Naive thymus-derived CD4-positive, alpha-beta T cell (primary cell): ENCODE measurements around the gene BCR. TPM values are rescaled to one million over a fixed set of nuclear protein-coding genes. Genes with fewer than 3 reads are reported as not detected.

ENCODE experiments used
- ATAC-seq: fragments of 150-1000 bp; cut with Tn5 transposase; 2 replicates; pipeline ENCODE4 v1.10.0; 2021; ENCODE audit warnings: mild to moderate bottlenecking, moderate library complexity
- CTCF ChIA-PET: fragments of 350-600 bp; sonication (Branson Sonifier 250); formaldehyde crosslinking; loops from one replicate; lab custom pipeline; 2021; ENCODE audit warnings: antibody characterized with exemption; lab: Charles Lee
- POLR2A ChIA-PET: fragments of 350-600 bp; sonication (Branson Sonifier 250); formaldehyde crosslinking; loops from one replicate; lab custom pipeline; 2021; ENCODE audit warnings: antibody characterized with exemption, inconsistent platforms; lab: Charles Lee
- DNase-seq, 9 donors: peaks; one replicate each; pipeline versions ENCODE4 v3.0.0 to v3.0.0-alpha.2; 2020 to 2022; ENCODE audit warnings: mixed read lengths in 1 of 9
- H3K27ac ChIP-seq: one replicate; pipeline ENCODE4 v1.7.0; 2013; ENCODE audit warnings: mild to moderate bottlenecking, low read depth, low read length, moderate library complexity
- H3K27me3 ChIP-seq, 2 donors: one replicate each; pipeline ENCODE4 v1.7.0; 2013; ENCODE audit warnings: low read length in 2 of 2, mild to moderate bottlenecking in 2 of 2, moderate library complexity in 2 of 2; ENCODE audit not compliant: control insufficient read depth in 2 of 2, insufficient read depth in 2 of 2
- H3K36me3 ChIP-seq, 3 experiments: 1 replicate in 2 of 3; 2 replicates in 1 of 3; pipeline ENCODE4 v1.7.0; 2013; ENCODE audit warnings: low read length in 3 of 3, mild to moderate bottlenecking in 3 of 3, moderate library complexity in 1 of 3; ENCODE audit not compliant: insufficient read depth in 3 of 3, control insufficient read depth in 2 of 3
- H3K4me1 ChIP-seq, 2 donors: one replicate each; pipeline ENCODE4 v1.7.0; 2013; ENCODE audit warnings: low read length in 2 of 2, mild to moderate bottlenecking in 2 of 2, moderate library complexity in 1 of 2; ENCODE audit not compliant: control insufficient read depth in 2 of 2, insufficient read depth in 2 of 2
- H3K4me3 ChIP-seq: 2 replicates; pipeline ENCODE4 v1.7.0; 2013; ENCODE audit warnings: mild to moderate bottlenecking, low read length
- H3K9me3 ChIP-seq, 3 experiments: 1 replicate in 2 of 3; 2 replicates in 1 of 3; pipeline ENCODE4 v1.7.0; 2013; ENCODE audit warnings: low read length in 3 of 3; ENCODE audit not compliant: control insufficient read depth in 2 of 3
- H3K27ac Mint-ChIP-seq, 9 donors: one replicate each; pipeline ENCODE4 v1.8.0; 2020 to 2022; ENCODE audit warnings: mixed read lengths in 9 of 9, mild to moderate bottlenecking in 8 of 9, moderate library complexity in 5 of 9, inconsistent platforms in 2 of 9
- H3K27me3 Mint-ChIP-seq, 5 donors: one replicate each; pipeline ENCODE4 v1.8.0; 2021 to 2022; ENCODE audit warnings: mixed read lengths in 5 of 5, mild to moderate bottlenecking in 1 of 5
- H3K36me3 Mint-ChIP-seq, 5 donors: one replicate each; pipeline ENCODE4 v1.8.0; 2020 to 2022; ENCODE audit warnings: mixed read lengths in 5 of 5, mild to moderate bottlenecking in 3 of 5, inconsistent platforms in 1 of 5
- H3K4me1 Mint-ChIP-seq, 7 donors: one replicate each; pipeline ENCODE4 v1.8.0; 2020 to 2022; ENCODE audit warnings: mixed read lengths in 7 of 7, mild to moderate bottlenecking in 3 of 7, inconsistent platforms in 1 of 7
- H3K4me3 Mint-ChIP-seq, 10 donors: one replicate each; pipeline ENCODE4 v1.8.0; 2020 to 2022; ENCODE audit warnings: mild to moderate bottlenecking in 10 of 10, mixed read lengths in 10 of 10, moderate library complexity in 6 of 10, inconsistent platforms in 2 of 10
- H3K9me3 Mint-ChIP-seq, 11 donors: one replicate each; pipeline ENCODE4 v1.8.0; 2020 to 2022; ENCODE audit warnings: mixed read lengths in 11 of 11, mild to moderate bottlenecking in 4 of 11, inconsistent platforms in 1 of 11, moderate library complexity in 1 of 11
- intact Hi-C, 2 donors: fragments of 100-400 bp; cut with micrococcal nuclease; formaldehyde crosslinking; loops; one replicate each; pipeline ENCODE4 v1.15.1; 2023
- polyA plus RNA-seq, 2 donors: library from polyadenylated mRNA; unstranded; fragments of 300-500 nt; fragmentation: Illumina TruSeq; gene quantifications; one replicate each; pipeline ENCODE4 v1.2.3, GENCODE V29; 2021
- total RNA-seq, 6 experiments: library from RNA in 5 of 6; stranded (reverse) in 5 of 6; gene quantifications; 1 replicate in 5 of 6; 2 replicates in 1 of 6; pipeline ENCODE4 v1.2.3 and lab custom pipeline; 2021 to 2026

The BCR gene
- total and polyA plus RNA-seq, 7 experiments from 2014 or later = 6.1 to 103 (median 83.8) TPM

DNA sequence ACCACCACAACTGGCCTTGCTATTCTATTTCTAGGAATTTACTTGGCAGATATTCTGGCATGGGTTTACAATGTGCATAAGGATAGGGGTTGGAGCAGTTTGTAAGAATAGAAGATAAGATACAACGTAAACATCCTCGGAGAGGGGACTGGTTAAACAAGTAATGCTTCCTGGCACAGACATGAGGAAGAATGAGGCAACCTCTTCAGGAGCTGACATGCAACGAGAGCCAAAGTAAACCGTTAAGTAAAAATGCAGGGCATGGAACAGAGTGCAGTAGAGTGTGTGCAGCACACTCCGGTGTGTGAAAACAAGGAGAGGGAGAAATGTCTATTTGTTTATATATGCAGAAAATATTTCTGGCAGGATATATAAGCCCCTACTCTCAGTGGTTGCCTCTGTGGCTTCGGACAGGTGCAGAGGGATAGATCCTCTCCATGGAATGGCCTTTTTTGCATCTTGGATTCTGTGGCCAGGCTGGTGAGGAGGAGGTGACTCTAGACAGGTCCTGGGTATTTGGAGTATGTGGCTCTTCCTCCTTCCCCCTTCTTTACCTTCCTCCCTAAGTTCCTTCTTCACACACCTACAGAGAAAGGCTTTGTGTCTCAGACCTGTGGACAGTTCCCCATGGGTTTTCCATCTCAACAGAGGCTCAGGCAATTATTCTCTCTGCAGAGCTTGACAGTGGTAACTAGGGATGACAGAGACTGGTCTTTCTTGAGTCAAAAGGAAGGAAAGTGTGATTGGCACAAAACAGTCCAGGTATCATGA, 32.5 kb upstream of the BCR start:
- intact Hi-C loops = loop anchor here in 1 of 2 donors (2.0 kb wide), 1 partner anchor 27 kb away; no protein-coding TSS in a partner anchor
- H3K4me1 ChIP-seq = peaks cover 17 to 25% of the 10 kb centered on the region in 2 donors
- ATAC-seq (no peak), DNase-seq (no peak)
- no peaks in the 10 kb centered on the region for H3K36me3 ChIP-seq
- H3K27ac Mint-ChIP-seq = peak overlapping the region in 7 of 9 donors; percentile 4 to 96 (median 58)
- ChIA-PET POLR2A (no interaction called here), CTCF (interaction anchor here (1.2 kb wide), 1 partner anchor 91 kb away, joined by 3 read pairs; no protein-coding TSS in a partner anchor)
- no peak overlapping the region for H3K4me3 ChIP-seq
- H3K4me3 Mint-ChIP-seq = no peak overlapping the region
- H3K27me3 Mint-ChIP-seq = peaks cover 0 to 20% (median 0%) of the 10 kb centered on the region in 5 donors
- H3K9me3 Mint-ChIP-seq = peaks cover 0 to 2% (median 0%) of the 10 kb centered on the region in 11 donors
- no peaks in the 10 kb centered on the region for H3K9me3 ChIP-seq
- H3K27me3 ChIP-seq = no peaks in the 10 kb centered on the region
- no peak overlapping the region for H3K27ac ChIP-seq
- no peaks in the 10 kb centered on the region for H3K36me3 Mint-ChIP-seq
- H3K4me1 Mint-ChIP-seq = peaks cover 18 to 40% (median 31%) of the 10 kb centered on the region in 7 donors

DNA sequence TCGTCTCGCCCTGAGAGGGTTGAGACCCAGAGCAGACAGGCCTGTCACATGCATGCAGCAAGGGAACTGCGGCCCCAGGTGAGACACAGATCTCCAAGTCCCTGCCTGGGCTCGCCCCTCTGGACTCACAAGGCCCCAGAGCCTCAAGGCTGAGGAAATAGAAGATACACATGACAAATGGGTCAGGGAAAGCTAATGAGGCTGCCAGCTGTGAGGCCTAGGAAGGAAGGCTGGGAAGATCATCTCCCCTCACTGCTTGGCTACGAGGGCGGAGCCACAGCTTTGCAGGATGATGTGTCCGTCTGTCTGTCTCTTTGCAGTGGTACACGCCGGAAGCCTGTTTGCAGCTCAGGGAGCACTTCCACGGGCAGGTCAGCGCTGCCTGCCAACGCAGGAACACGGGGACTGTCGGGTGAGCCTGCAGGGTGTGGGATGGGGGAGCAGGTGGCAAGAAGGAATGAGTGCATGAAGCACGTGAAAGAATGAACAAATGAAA, 30.5 kb upstream of the BCR start:
- CTCF ChIA-PET = interaction anchor here (0.6 kb wide), 1 partner anchor 190 kb away, joined by 5 read pairs; no protein-coding TSS in a partner anchor
- Histone ChIP-seq H3K36me3 (no peaks in the 10 kb centered on the region), H3K27me3 (no peaks in the 10 kb centered on the region), H3K4me3 (no peak overlapping the region), H3K27ac (no peak overlapping the region), H3K4me1 (peaks cover under 1 to 18% of the 10 kb centered on the region in 2 donors), H3K9me3 (no peaks in the 10 kb centered on the region)
- POLR2A ChIA-PET = interaction anchor here (1.1 kb wide), 1 partner anchor 12 kb away, joined by 4 read pairs; no protein-coding TSS in a partner anchor
- intact Hi-C loops = no loop called here
- H3K27ac Mint-ChIP-seq = peak overlapping the region in 3 of 9 donors; percentile 58 to 62 (median 58)
- no peaks in the 10 kb centered on the region for H3K36me3 Mint-ChIP-seq
- no peaks in the 10 kb centered on the region for H3K9me3 Mint-ChIP-seq
- DNase-seq = no peak
- ATAC-seq = no peak
- no peak overlapping the region for H3K4me3 Mint-ChIP-seq
- H3K4me1 Mint-ChIP-seq = peaks cover 20 to 34% (median 22%) of the 10 kb centered on the region in 7 donors
- H3K27me3 Mint-ChIP-seq = peaks cover 0 to 17% (median 0%) of the 10 kb centered on the region in 5 donors

DNA sequence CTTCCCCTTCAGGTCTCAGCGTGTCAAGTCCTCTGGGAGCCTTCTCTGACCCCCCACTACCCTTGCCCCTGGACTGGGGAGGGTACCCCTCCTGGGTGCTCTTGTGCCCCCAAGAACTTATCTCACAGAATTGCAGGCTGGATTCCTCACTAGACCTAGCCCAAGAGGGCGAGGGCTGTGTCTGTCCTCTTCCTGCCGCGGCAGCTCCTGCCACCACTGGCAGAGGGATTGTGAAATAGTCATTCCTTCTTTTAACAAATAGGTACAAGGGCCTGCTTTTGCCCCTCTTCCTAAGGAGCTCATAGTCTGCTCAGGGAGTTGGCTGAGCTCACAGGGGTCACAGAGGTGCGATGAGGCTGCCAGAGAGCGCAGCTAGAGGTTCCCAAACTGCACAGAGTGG, 29.5 kb upstream of the BCR start:
- DNase-seq = no peak
- Mint-ChIP-seq H3K4me3 (no peak overlapping the region), H3K9me3 (no peaks in the 10 kb centered on the region), H3K4me1 (peaks cover 12 to 29% (median 23%) of the 10 kb centered on the region in 7 donors), H3K27ac (peak overlapping the region in 2 of 9 donors; percentile 3 to 23), H3K36me3 (no peaks in the 10 kb centered on the region), H3K27me3 (peaks cover 0 to 14% (median 0%) of the 10 kb centered on the region in 5 donors)
- H3K4me3 ChIP-seq = no peak overlapping the region
- peaks cover 0 to 8% of the 10 kb centered on the region in 2 donors for H3K4me1 ChIP-seq
- CTCF ChIA-PET = interaction anchor here (0.6 to 1.1 kb wide), 2 partner anchors 22 to 28 kb away, joined by 3 to 4 read pairs; no protein-coding TSS in a partner anchor
- no peaks in the 10 kb centered on the region for H3K9me3 ChIP-seq
- H3K36me3 ChIP-seq = no peaks in the 10 kb centered on the region
- intact Hi-C loops = no loop called here
- POLR2A ChIA-PET = no interaction called here
- H3K27me3 ChIP-seq = no peaks in the 10 kb centered on the region
- no peak for ATAC-seq
- H3K27ac ChIP-seq = no peak overlapping the region

DNA sequence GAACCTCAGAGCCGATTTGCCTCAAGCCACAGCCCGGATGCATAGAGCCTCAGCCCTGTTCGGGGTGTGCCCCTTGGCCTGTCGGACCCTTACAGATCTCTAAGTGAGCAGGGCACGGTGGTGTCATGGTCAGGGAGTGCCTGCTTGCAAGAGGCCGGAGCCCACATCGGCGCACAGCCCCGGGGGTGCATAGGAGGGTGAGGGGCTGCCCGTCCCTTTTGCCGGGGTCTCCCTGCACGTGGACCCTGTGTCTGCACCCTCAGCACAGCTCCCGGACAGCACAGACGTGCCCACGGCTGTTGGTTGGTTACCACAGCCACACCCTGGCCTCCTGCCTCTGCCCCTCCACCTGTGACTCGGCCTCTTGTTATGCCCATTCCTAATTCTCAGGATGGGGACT, 28.5 kb upstream of the BCR start:
- Histone ChIP-seq H3K36me3 (no peaks in the 10 kb centered on the region), H3K4me3 (no peak overlapping the region), H3K9me3 (no peaks in the 10 kb centered on the region), H3K27ac (no peak overlapping the region), H3K27me3 (no peaks in the 10 kb centered on the region), H3K4me1 (peaks cover 0 to 7% of the 10 kb centered on the region in 2 donors)
- DNase-seq (no peak), ATAC-seq (no peak)
- CTCF ChIA-PET = no interaction called here
- POLR2A ChIA-PET = interaction anchor here (1.1 kb wide), 1 partner anchor 8 kb away, joined by 3 read pairs; no protein-coding TSS in a partner anchor
- Mint-ChIP-seq H3K27me3 (peaks cover 0 to 14% (median 0%) of the 10 kb centered on the region in 5 donors), H3K4me1 (peaks cover 12 to 26% (median 19%) of the 10 kb centered on the region in 7 donors), H3K27ac (no peak overlapping the region), H3K4me3 (no peak overlapping the region), H3K36me3 (no peaks in the 10 kb centered on the region), H3K9me3 (no peaks in the 10 kb centered on the region)
- intact Hi-C loops = no loop called here

DNA sequence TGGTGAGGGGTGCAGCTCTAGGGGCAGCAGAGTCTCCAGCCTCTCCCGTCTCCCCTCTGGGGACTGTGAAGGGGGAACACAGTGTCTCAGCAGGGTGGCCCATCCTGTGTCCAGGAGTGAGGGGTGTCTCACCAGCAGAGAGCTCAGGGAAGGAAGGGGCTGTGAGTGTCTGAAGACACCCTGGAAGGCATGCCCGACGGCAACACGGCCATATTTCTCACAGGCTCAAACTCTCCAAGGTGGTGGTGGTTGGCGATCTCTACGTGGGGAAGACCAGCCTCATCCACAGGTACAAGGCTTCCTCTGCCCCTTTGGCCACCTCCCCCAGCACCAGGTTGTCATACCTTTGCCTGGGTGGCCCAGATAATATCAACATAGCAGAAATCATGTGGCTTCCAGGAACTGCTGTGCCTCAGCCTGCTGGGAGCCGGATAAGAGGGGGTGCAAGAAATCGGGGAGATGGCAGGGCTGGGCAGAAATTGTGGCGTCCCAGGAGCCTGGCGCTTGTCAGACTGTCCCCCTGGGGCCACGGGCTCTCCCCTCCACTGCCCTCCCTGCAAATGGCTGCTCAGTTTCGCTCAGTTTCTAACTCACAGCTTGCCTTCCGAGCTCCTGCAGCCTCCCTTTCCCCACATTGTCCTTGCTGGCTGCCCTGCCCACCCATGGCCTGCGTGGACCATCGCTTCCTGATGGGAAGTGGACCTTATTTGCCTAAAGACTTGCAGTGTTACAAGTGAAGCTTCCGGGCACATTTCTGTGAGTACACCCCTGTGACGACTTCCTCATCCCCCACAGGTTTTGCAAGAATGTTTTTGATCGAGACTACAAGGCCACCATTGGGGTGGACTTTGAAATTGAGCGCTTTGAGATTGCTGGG, 27.8 kb upstream of the BCR start:
- intact Hi-C loops = no loop called here
- Histone ChIP-seq H3K4me3 (no peak overlapping the region), H3K36me3 (no peaks in the 10 kb centered on the region), H3K4me1 (peaks cover 0 to 7% of the 10 kb centered on the region in 2 donors), H3K27me3 (no peaks in the 10 kb centered on the region), H3K9me3 (no peaks in the 10 kb centered on the region), H3K27ac (no peak overlapping the region)
- peaks cover 0 to 13% (median 0%) of the 10 kb centered on the region in 5 donors for H3K27me3 Mint-ChIP-seq
- CTCF ChIA-PET = no interaction called here
- no peaks in the 10 kb centered on the region for H3K36me3 Mint-ChIP-seq
- POLR2A ChIA-PET = interaction anchor here (1.1 kb wide), 1 partner anchor 9 kb away, joined by 3 read pairs; no protein-coding TSS in a partner anchor
- ATAC-seq = peak; percentile 61
- no peak for DNase-seq
- H3K27ac Mint-ChIP-seq = peak overlapping the region in 8 of 9 donors; percentile 14 to 87 (median 74)
- H3K4me3 Mint-ChIP-seq = peak overlapping the region in 5 of 10 donors; percentile 0 to 46 (median 29)
- peaks cover 12 to 22% (median 17%) of the 10 kb centered on the region in 7 donors for H3K4me1 Mint-ChIP-seq
- no peaks in the 10 kb centered on the region for H3K9me3 Mint-ChIP-seq

DNA sequence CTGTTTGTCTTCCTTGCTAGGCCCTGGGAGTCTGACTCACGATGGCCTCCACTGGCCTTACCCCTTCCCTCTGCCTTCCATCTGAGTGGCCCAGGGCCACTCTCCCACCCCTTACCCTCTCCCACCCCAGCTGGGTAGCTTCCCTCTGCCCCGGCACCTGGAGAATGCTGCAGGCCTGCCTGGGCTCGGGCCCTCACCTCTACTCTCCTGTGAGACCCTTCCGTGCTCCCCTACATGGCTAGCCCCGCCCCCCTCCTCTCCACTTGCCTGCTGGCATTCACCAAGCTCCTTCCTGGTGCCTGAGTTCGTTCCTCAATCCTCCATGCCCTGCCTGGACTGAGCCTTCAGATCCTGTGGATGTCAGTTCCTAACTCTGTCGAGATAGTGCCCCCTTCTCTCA, 26.3 kb upstream of the BCR start:
- H3K36me3 Mint-ChIP-seq = no peaks in the 10 kb centered on the region
- no peak overlapping the region for H3K4me3 Mint-ChIP-seq
- no peak overlapping the region for H3K27ac ChIP-seq
- peaks cover 0 to 7% of the 10 kb centered on the region in 2 donors for H3K4me1 ChIP-seq
- H3K9me3 Mint-ChIP-seq = no peaks in the 10 kb centered on the region
- no peak overlapping the region for H3K4me3 ChIP-seq
- H3K27me3 Mint-ChIP-seq = peaks cover 0 to 5% (median 0%) of the 10 kb centered on the region in 5 donors
- no peaks in the 10 kb centered on the region for H3K36me3 ChIP-seq
- intact Hi-C loops = no loop called here
- CTCF ChIA-PET = no interaction called here
- POLR2A ChIA-PET = no interaction called here
- peak overlapping the region in 3 of 9 donors; percentile 23 to 74 (median 38) for H3K27ac Mint-ChIP-seq
- H3K27me3 ChIP-seq = no peaks in the 10 kb centered on the region
- peaks cover 6 to 22% (median 15%) of the 10 kb centered on the region in 7 donors for H3K4me1 Mint-ChIP-seq
- DNase-seq = no peak
- ATAC-seq = no peak
- H3K9me3 ChIP-seq = no peaks in the 10 kb centered on the region
